T-cell (primary cell): ENCODE measurements around the gene CLEC4C. TPM values are rescaled to one million over a fixed set of nuclear protein-coding genes. Genes with fewer than 3 reads are reported as not detected.
"Not testable (repeated sequence)": the region's sequence is repeated elsewhere in the genome, so short reads cannot be mapped to it uniquely, and the experiment has no call there.

ENCODE experiments used
- ATAC-seq, 4 experiments: fragments of 200-7000 bp in 3 of 4; fragments of 150-1000 bp in 1 of 4; cut with Tn5 transposase; replicated peaks in 1 of 4; 1 replicate in 3 of 4; 2 replicates in 1 of 4; pipeline ENCODE4 v1.10.0; 2021; ENCODE audit warnings: moderate library complexity in 3 of 4, mild to moderate bottlenecking in 2 of 4, moderate number of reproducible peaks in 1 of 4
- CTCF ChIA-PET, 2 donors: fragments of 300-600 bp; sonication (Branson Sonifier 250); formaldehyde crosslinking; loops; one replicate each; lab custom pipeline; 2022; ENCODE audit warnings: antibody characterized with exemption in 2 of 2; lab: Charles Lee
- POLR2A ChIA-PET, 2 donors: fragments of 300-600 bp; sonication (Branson Sonifier 250); formaldehyde crosslinking; loops; one replicate each; lab custom pipeline; 2022; ENCODE audit warnings: antibody characterized with exemption in 2 of 2; lab: Charles Lee
- DNase-seq, 35 experiments: peaks; one replicate each; pipeline versions ENCODE4 v3.0.0 to v3.0.0-alpha.2; 2013 to 2023
- H3K27ac ChIP-seq: one replicate; pipeline ENCODE4 v1.5.1; 2013; ENCODE audit warnings: low read length
- H3K27me3 ChIP-seq, 2 experiments: replicated peaks in 1 of 2; 1 replicate in 1 of 2; 2 replicates in 1 of 2; pipeline versions ENCODE4 v1.6.1 to v1.7.0; 2013; ENCODE audit warnings: low read length in 1 of 2, mixed read lengths in 1 of 2; ENCODE audit not compliant: control insufficient read depth in 2 of 2, insufficient read depth in 2 of 2; ENCODE audit errors: extremely low read depth in 1 of 2
- H3K36me3 ChIP-seq, 2 donors: 1 replicate in 1 of 2; 2 replicates in 1 of 2; pipeline versions ENCODE4 v1.6.1 to v1.7.0; 2013; ENCODE audit warnings: low read length in 1 of 2; ENCODE audit not compliant: control insufficient read depth in 2 of 2, insufficient read depth in 1 of 2; ENCODE audit errors: extremely low read depth in 1 of 2
- H3K4me1 ChIP-seq, 2 experiments: 1 replicate in 1 of 2; 2 replicates in 1 of 2; pipeline versions ENCODE4 v1.6.1 to v1.7.0; 2013; ENCODE audit warnings: low read length in 2 of 2, mixed read lengths in 1 of 2; ENCODE audit not compliant: insufficient read depth in 2 of 2, control insufficient read depth in 1 of 2; ENCODE audit errors: extremely low read depth in 1 of 2
- H3K4me3 ChIP-seq, 2 donors: 1 replicate in 1 of 2; 2 replicates in 1 of 2; pipeline versions ENCODE4 v1.5.1 to v1.7.0; 2013; ENCODE audit warnings: mild to moderate bottlenecking in 2 of 2, low read length in 1 of 2, moderate library complexity in 1 of 2; ENCODE audit not compliant: control insufficient read depth in 1 of 2; ENCODE audit errors: extremely low read depth in 1 of 2
- H3K9me3 ChIP-seq: 2 replicates; pipeline ENCODE4 v1.7.0; 2013
- H3K27ac Mint-ChIP-seq, 2 donors: one replicate each; pipeline ENCODE4 v1.8.0; 2020 to 2021; ENCODE audit warnings: mild to moderate bottlenecking in 2 of 2, mixed read lengths in 2 of 2
- H3K27me3 Mint-ChIP-seq, 2 donors: one replicate each; pipeline ENCODE4 v1.8.0; 2021 to 2022; ENCODE audit warnings: mixed read lengths in 2 of 2
- H3K36me3 Mint-ChIP-seq: one replicate; pipeline ENCODE4 v1.8.0; 2021; ENCODE audit warnings: mixed read lengths
- H3K4me1 Mint-ChIP-seq, 3 donors: one replicate each; pipeline ENCODE4 v1.8.0; 2020 to 2022; ENCODE audit warnings: mixed read lengths in 3 of 3, mild to moderate bottlenecking in 1 of 3
- H3K4me3 Mint-ChIP-seq, 3 donors: one replicate each; pipeline ENCODE4 v1.8.0; 2020 to 2022; ENCODE audit warnings: mild to moderate bottlenecking in 3 of 3, mixed read lengths in 3 of 3, moderate library complexity in 3 of 3
- H3K9me3 Mint-ChIP-seq, 3 donors: one replicate each; pipeline ENCODE4 v1.8.0; 2020 to 2022; ENCODE audit warnings: mixed read lengths in 3 of 3
- WGBS: methylation state at CpG from one replicate; pipeline ENCODE4 v1.1.5; 2013; ENCODE audit warnings: missing lambda C conversion rate; ENCODE audit not compliant: insufficient coverage; 5-methylcytosine and 5-hydroxymethylcytosine counted together
- total RNA-seq, 35 experiments: library from RNA in 6 of 35; stranded (reverse) in 6 of 35; fragments of 120-200 nt in 1 of 35; gene quantifications; one replicate each; pipeline versions ENCODE4 v1.2.1 to v1.2.4 and lab custom pipeline; 2013 to 2026

CLEC4C gene
- total RNA-seq, 5 donors from 2014 or later (not counting 1 experiment from before 2014, with no cell fraction given) = not detected

- POLR2A ChIA-PET, H3K9me3 ChIP-seq, ATAC-seq, H3K27me3 ChIP-seq, H3K9me3 Mint-ChIP-seq, H3K27me3 Mint-ChIP-seq, H3K36me3 Mint-ChIP-seq, H3K36me3 ChIP-seq, H3K4me3 ChIP-seq: not testable (repeated sequence)
- peak in 11 of 35 experiments; percentile 1 to 38 (median 3) for DNase-seq
- peak overlapping the region in 1 of 3 donors; percentile 24 for H3K4me3 Mint-ChIP-seq
- peaks cover 0 to 11% (median 0%) of the 10 kb centered on the region in 3 donors for H3K4me1 Mint-ChIP-seq
- 80% methylated on average over 4 of the region's 9 CpGs for WGBS
- peaks cover 0 to 18% of the 10 kb centered on the region in 2 experiments for H3K4me1 ChIP-seq
- CTCF ChIA-PET = interaction anchor here in 1 of 2 donors (0.6 kb wide), 1 partner anchor 1443 kb away, joined by 3 read pairs; no protein-coding TSS in a partner anchor
- peak overlapping the region in 1 of 2 donors; percentile 39 for H3K27ac Mint-ChIP-seq
- H3K27ac ChIP-seq = peak overlapping the region; percentile 12
These were observed 8.5 kb upstream of the CLEC4C start for GRCh38 chr12:7755668-7756067.

GRCh38 chr12:7751941-7752922 is 5.1 kb upstream of the CLEC4C start:
- H3K27me3 Mint-ChIP-seq, H3K27me3 ChIP-seq, POLR2A ChIA-PET, H3K9me3 Mint-ChIP-seq, H3K36me3 ChIP-seq, H3K27ac ChIP-seq, ATAC-seq, H3K9me3 ChIP-seq, H3K4me3 Mint-ChIP-seq, H3K27ac Mint-ChIP-seq, H3K36me3 Mint-ChIP-seq, H3K4me3 ChIP-seq: not testable (repeated sequence)
- CTCF ChIA-PET = interaction anchor here in 1 of 2 donors (1.0 kb wide), 1 partner anchor 55 kb away, joined by 3 read pairs; no protein-coding TSS in a partner anchor
- peaks cover 0 to 11% (median 0%) of the 10 kb centered on the region in 3 donors for H3K4me1 Mint-ChIP-seq
- 85% methylated on average over 25 of the region's 48 CpGs for WGBS
- peaks cover 0 to 18% of the 10 kb centered on the region in 2 experiments for H3K4me1 ChIP-seq
- peak in 1 of 35 experiments; percentile 11 for DNase-seq

- Histone ChIP-seq H3K4me3 (no peak overlapping the region), H3K9me3 (no peaks in the 10 kb centered on the region), H3K27ac (no peak overlapping the region), H3K27me3 (no peaks in the 10 kb centered on the region), H3K4me1 (peaks cover 0 to 18% of the 10 kb centered on the region in 2 experiments), H3K36me3 (no peaks in the 10 kb centered on the region)
- ChIA-PET CTCF (no interaction called here), POLR2A (interaction anchor here in 1 of 2 donors (0.5 kb wide), 1 partner anchor 14 kb away, joined by 5 read pairs; no protein-coding TSS in a partner anchor)
- Mint-ChIP-seq H3K4me3 (no peak overlapping the region), H3K27ac (no peak overlapping the region), H3K4me1 (peaks cover 0 to 14% (median 0%) of the 10 kb centered on the region in 3 donors), H3K36me3 (no peaks in the 10 kb centered on the region), H3K27me3 (no peaks in the 10 kb centered on the region), H3K9me3 (no peaks in the 10 kb centered on the region)
- ATAC-seq (no peak), DNase-seq (no peak)
- 73% methylated on average over 19 of the region's 20 CpGs for WGBS
These were observed 4.2 kb upstream of the CLEC4C start for GRCh38 chr12:7751394-7751793.

- ChIA-PET POLR2A (interaction anchor here in 1 of 2 donors (0.7 kb wide), 1 partner anchor 35 kb away, joined by 4 read pairs; no protein-coding TSS in a partner anchor), CTCF (interaction anchor here in 1 of 2 donors (0.6 kb wide), 1 partner anchor 11 kb away, joined by 4 read pairs; no protein-coding TSS in a partner anchor)
- Mint-ChIP-seq H3K27ac (no peak overlapping the region), H3K27me3 (no peaks in the 10 kb centered on the region), H3K36me3 (no peaks in the 10 kb centered on the region), H3K4me3 (no peak overlapping the region), H3K9me3 (no peaks in the 10 kb centered on the region), H3K4me1 (peaks cover 0 to 7% (median 0%) of the 10 kb centered on the region in 3 donors)
- WGBS = 100% methylated on average over 1 of the region's 6 CpGs
- H3K27ac ChIP-seq = no peak overlapping the region
- no peaks in the 10 kb centered on the region for H3K9me3 ChIP-seq
- DNase-seq (no peak), ATAC-seq (no peak)
- no peaks in the 10 kb centered on the region for H3K27me3 ChIP-seq
- H3K4me3 ChIP-seq = no peak overlapping the region
- peaks cover 0 to 8% of the 10 kb centered on the region in 2 experiments for H3K4me1 ChIP-seq
- no peaks in the 10 kb centered on the region for H3K36me3 ChIP-seq
These were observed 3.2 kb upstream of the CLEC4C start for GRCh38 chr12:7750350-7750749.

GRCh38 chr12:7749442-7749841 is 2.3 kb upstream of the CLEC4C start:
- Histone ChIP-seq H3K27ac (no peak overlapping the region), H3K4me1 (peaks cover 0 to 8% of the 10 kb centered on the region in 2 experiments), H3K36me3 (no peaks in the 10 kb centered on the region), H3K27me3 (no peaks in the 10 kb centered on the region), H3K9me3 (no peaks in the 10 kb centered on the region), H3K4me3 (no peak overlapping the region)
- no peak overlapping the region for H3K4me3 Mint-ChIP-seq
- H3K36me3 Mint-ChIP-seq = no peaks in the 10 kb centered on the region
- no peaks in the 10 kb centered on the region for H3K27me3 Mint-ChIP-seq
- ChIA-PET CTCF (no interaction called here), POLR2A (no interaction called here)
- ATAC-seq = no peak
- no peaks in the 10 kb centered on the region for H3K9me3 Mint-ChIP-seq
- no peak overlapping the region for H3K27ac Mint-ChIP-seq
- no peak for DNase-seq
- 82% methylated on average over 4 of the region's 8 CpGs for WGBS
- peaks cover 0 to 7% (median 0%) of the 10 kb centered on the region in 3 donors for H3K4me1 Mint-ChIP-seq

GRCh38 chr12:7748852-7749251 is 1.7 kb upstream of the CLEC4C start:
- no peak for ATAC-seq

More at GRCh38 chr12:7748852-7749251, 1.7 kb upstream of the CLEC4C start:
- Histone ChIP-seq H3K4me1 (peaks cover 0 to 8% of the 10 kb centered on the region in 2 experiments), H3K27me3 (no peaks in the 10 kb centered on the region), H3K27ac (no peak overlapping the region), H3K36me3 (no peaks in the 10 kb centered on the region), H3K4me3 (no peak overlapping the region), H3K9me3 (no peaks in the 10 kb centered on the region)
- Mint-ChIP-seq H3K4me1 (peaks cover 0 to 7% (median 0%) of the 10 kb centered on the region in 3 donors), H3K27me3 (no peaks in the 10 kb centered on the region), H3K9me3 (no peaks in the 10 kb centered on the region), H3K27ac (no peak overlapping the region), H3K4me3 (no peak overlapping the region), H3K36me3 (no peaks in the 10 kb centered on the region)
- ChIA-PET CTCF (no interaction called here), POLR2A (no interaction called here)
- WGBS = 82% methylated on average over 4 of the region's 4 CpGs
- DNase-seq = no peak
